Thyroid gland (tissue), 4 donors: ENCODE data around the gene TRPM1.

Experiments
- CTCF ChIP-seq, 6 experiments: fragments of 200-600 bp in 3 of 6; fragments of 450-650 bp in 3 of 6; sonication (generic) in 3 of 6; IDR thresholded peaks; one replicate each; pipeline ENCODE4 v1.5.1; 2016 to 2019; ENCODE audit warnings: antibody characterized with exemption in 6 of 6, mild to moderate bottlenecking in 2 of 6, inconsistent platforms in 1 of 6, moderate library complexity in 1 of 6
- POLR2A ChIP-seq, 2 donors: fragments of 450-650 bp; IDR thresholded peaks; one replicate each; pipeline ENCODE4 v1.6.1; 2017; ENCODE audit warnings: antibody characterized with exemption in 2 of 2, mild to moderate bottlenecking in 2 of 2, moderate library complexity in 1 of 2

GRCh38 chr15:30956216-30957124, 145.1 kb downstream of the TRPM1 start:
- no peak for TF ChIP-seq CTCF (IDR thresholded peaks at IDR 0.05)
- TF ChIP-seq POLR2A (IDR thresholded peaks at IDR 0.05), result no peak
